Nephron progenitor cell (in vitro differentiated cells): ENCODE results near the gene CHMP4B.

Experiments
- DNase-seq: peaks from one replicate; pipeline ENCODE4 v3.0.0; 2021
- H3K27ac Mint-ChIP-seq: 2 replicates; pipeline ENCODE4 v1.8.0; 2021; ENCODE audit warnings: mild to moderate bottlenecking, moderate library complexity, mixed read lengths
- H3K27me3 Mint-ChIP-seq: 2 replicates; pipeline ENCODE4 v1.8.0; 2021; ENCODE audit warnings: mild to moderate bottlenecking, low read depth, mixed read lengths; ENCODE audit not compliant: poor library complexity
- H3K36me3 Mint-ChIP-seq: 2 replicates; pipeline ENCODE4 v1.8.0; 2021; ENCODE audit warnings: low read depth, mixed read lengths
- H3K4me1 Mint-ChIP-seq: 2 replicates; pipeline ENCODE4 v1.8.0; 2021; ENCODE audit warnings: mixed read lengths
- H3K4me3 Mint-ChIP-seq: 2 replicates; pipeline ENCODE4 v1.8.0; 2021; ENCODE audit warnings: mild to moderate bottlenecking, moderate library complexity, mixed read lengths
- H3K9me3 Mint-ChIP-seq: 2 replicates; pipeline ENCODE4 v1.8.0; 2021; ENCODE audit warnings: mild to moderate bottlenecking, moderate library complexity, mixed read lengths
- CTCF ChIP-seq: fragments of 200-600 bp; sonication (generic); IDR thresholded peaks from 2 replicates; pipeline ENCODE4 v1.5.0; 2021; ENCODE audit warnings: antibody characterized with exemption

Gene CHMP4B

DNA sequence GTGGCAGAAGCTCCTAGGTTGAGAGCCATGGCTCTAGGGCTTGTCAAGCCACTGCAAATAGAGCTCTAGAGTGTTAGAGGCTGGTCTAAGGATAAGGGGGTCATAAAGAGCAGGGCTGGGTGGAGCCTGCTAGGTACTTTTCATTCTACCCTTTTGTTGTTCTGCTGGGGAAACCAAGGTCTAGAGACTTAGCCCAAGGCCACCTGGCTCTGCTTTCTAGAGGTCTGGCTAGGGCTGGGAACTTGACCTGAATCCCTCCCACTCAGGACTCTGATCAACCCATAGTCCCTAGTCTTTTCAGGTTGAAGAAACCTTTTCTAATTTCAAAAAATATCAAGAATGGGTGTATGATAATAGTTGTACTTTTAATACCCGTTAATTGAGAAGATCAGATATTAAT, 13.7 kb downstream of the CHMP4B start:
- Mint-ChIP-seq H3K4me1 (peaks cover 52% of the 10 kb centered on the region), H3K27me3 (no peaks in the 10 kb centered on the region), H3K36me3 (peaks cover 5% of the 10 kb centered on the region), H3K9me3 (no peaks in the 10 kb centered on the region), H3K27ac (no peak overlapping the region), H3K4me3 (no peak overlapping the region)
- TF ChIP-seq CTCF = no peak
- no peak for DNase-seq

- no peaks in the 10 kb centered on the region for H3K27me3 Mint-ChIP-seq
- no peak for TF ChIP-seq CTCF
- no peak overlapping the region for H3K27ac Mint-ChIP-seq
- H3K4me1 Mint-ChIP-seq = peaks cover 55% of the 10 kb centered on the region
- H3K36me3 Mint-ChIP-seq = peaks cover under 1% of the 10 kb centered on the region
- no peaks in the 10 kb centered on the region for H3K9me3 Mint-ChIP-seq
- H3K4me3 Mint-ChIP-seq = no peak overlapping the region
- DNase-seq = no peak
Observed at GRCh38 chr20:33825340-33826269, 14.5 kb downstream of the CHMP4B start.

GRCh38 chr20:33826270-33826897, 15.2 kb downstream of the CHMP4B start:
- Mint-ChIP-seq H3K9me3 (no peaks in the 10 kb centered on the region), H3K4me1 (peaks cover 59% of the 10 kb centered on the region), H3K27me3 (no peaks in the 10 kb centered on the region), H3K4me3 (no peak overlapping the region), H3K36me3 (peaks cover under 1% of the 10 kb centered on the region), H3K27ac (peak overlapping the region; percentile 6)
- no peak for DNase-seq
- no peak for TF ChIP-seq CTCF

DNA sequence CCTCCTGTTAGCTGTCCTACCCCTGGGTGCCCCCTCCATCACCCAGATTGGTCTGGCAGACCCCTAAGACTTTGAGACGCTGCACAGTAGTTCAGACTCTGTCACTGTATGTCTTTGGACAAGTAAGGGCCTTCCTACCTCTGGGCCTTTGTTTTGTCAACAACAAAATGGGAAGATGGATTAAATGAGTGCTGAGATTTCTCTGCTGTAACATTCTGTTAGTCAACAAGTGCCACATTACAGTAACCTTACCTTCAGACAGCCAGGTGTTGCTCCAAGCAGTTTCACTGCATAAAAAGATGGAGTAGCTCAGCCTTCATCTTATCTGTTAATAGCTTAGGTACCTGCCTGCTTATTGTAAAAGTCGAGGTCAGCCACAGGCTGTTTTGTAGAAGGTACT, 16.0 kb downstream of the CHMP4B start:
- H3K4me3 Mint-ChIP-seq = no peak overlapping the region
- peak overlapping the region; percentile 6 for H3K27ac Mint-ChIP-seq
- H3K9me3 Mint-ChIP-seq = no peaks in the 10 kb centered on the region
- peaks cover 66% of the 10 kb centered on the region for H3K4me1 Mint-ChIP-seq
- H3K36me3 Mint-ChIP-seq = peaks cover 7% of the 10 kb centered on the region
- TF ChIP-seq CTCF = no peak
- no peaks in the 10 kb centered on the region for H3K27me3 Mint-ChIP-seq
- no peak for DNase-seq

GRCh38 chr20:33827634-33828325, 16.6 kb downstream of the CHMP4B start:
- H3K27me3 Mint-ChIP-seq = no peaks in the 10 kb centered on the region
- DNase-seq = no peak
- no peak overlapping the region for H3K4me3 Mint-ChIP-seq
- no peak for TF ChIP-seq CTCF
- H3K4me1 Mint-ChIP-seq = peaks cover 69% of the 10 kb centered on the region
- no peaks in the 10 kb centered on the region for H3K9me3 Mint-ChIP-seq
- peak overlapping the region; percentile 87 for H3K27ac Mint-ChIP-seq
- H3K36me3 Mint-ChIP-seq = peaks cover 11% of the 10 kb centered on the region
